A549 (cell line): ENCODE measurements around the gene WBP11.

Experiments used
- CEBPB ChIP-seq, 2 experiments: fragments of >200 bp in 1 of 2; sonication (Bioruptor Twin) in 1 of 2; formaldehyde crosslinking in 1 of 2; IDR thresholded peaks; 2 replicates each; pipeline ENCODE4 v1.6.1; 2012 to 2016
- SREBF2 ChIP-seq: fragments of 450-650 bp; IDR thresholded peaks from 2 replicates; pipeline ENCODE4 v1.6.1; 2014; ENCODE audit warnings: mild to moderate bottlenecking, moderate library complexity
- TF ChIP-seq, protein P1 (sequence below): IDR thresholded peaks from 2 replicates; pipeline ENCODE4 v1.6.1; 2012

DNA sequence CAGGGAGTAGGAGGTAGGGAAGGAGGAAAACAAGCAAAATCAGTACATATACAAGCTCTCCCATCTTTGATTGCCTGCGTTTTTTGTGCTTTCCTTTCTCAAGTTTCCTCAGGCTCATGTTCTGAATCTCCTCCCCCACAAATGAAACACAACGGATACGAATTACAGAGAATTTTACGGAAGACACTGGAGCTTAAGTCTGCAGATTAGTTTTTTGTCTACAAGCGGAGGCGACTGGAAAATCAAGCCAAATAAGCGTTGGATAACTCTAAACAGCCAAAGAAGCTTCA is 612 bp downstream of the WBP11 start:
- no peak for TF ChIP-seq SREBF2
- no peak for TF ChIP-seq CEBPB (IDR thresholded peaks at IDR 0.05)
- TF ChIP-seq, protein P1, sequence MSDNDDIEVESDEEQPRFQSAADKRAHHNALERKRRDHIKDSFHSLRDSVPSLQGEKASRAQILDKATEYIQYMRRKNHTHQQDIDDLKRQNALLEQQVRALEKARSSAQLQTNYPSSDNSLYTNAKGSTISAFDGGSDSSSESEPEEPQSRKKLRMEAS: no peak
